HPDE6-E6E7 (cell line): Measurements from ENCODE around the gene TCHH.

Experiments
- DNase-seq: peaks from one replicate; pipeline ENCODE4 v3.0.0; 2011; ENCODE audit warnings: missing footprints; ENCODE audit errors: extremely low spot score

TCHH gene

GRCh38 chr1:152067929-152068328, 47.3 kb downstream of the TCHH start:
- DNase-seq: no peak

- no peak for DNase-seq
These were observed 48.1 kb downstream of the TCHH start for GRCh38 chr1:152067150-152067549.

GRCh38 chr1:152061952-152062351, 53.3 kb downstream of the TCHH start:
- no peak for DNase-seq
